Upper lobe of left lung (tissue), 4 donors: ENCODE results near the gene CAND2.

Experiments
- EP300 ChIP-seq, 4 donors: sonication (generic); formaldehyde crosslinking; IDR thresholded peaks; one replicate each; pipeline ENCODE4 v1.5.1; 2017; ENCODE audit warnings: antibody characterized with exemption in 4 of 4, control low read depth in 2 of 4
- POLR2A ChIP-seq, 4 donors: fragments of 450-650 bp; IDR thresholded peaks; one replicate each; pipeline ENCODE4 v1.5.1; 2016 to 2017; ENCODE audit warnings: antibody characterized with exemption in 4 of 4, mild to moderate bottlenecking in 2 of 4
- POLR2AphosphoS5 ChIP-seq, 2 donors: sonication (generic); formaldehyde crosslinking; IDR thresholded peaks; one replicate each; pipeline ENCODE4 v1.5.1; 2017; ENCODE audit warnings: antibody characterized with exemption in 2 of 2
- TF ChIP-seq, protein P1 (sequence below), 6 experiments: fragments of 450-650 bp in 4 of 6; fragments of 200-600 bp in 2 of 6; sonication (generic) in 2 of 6; IDR thresholded peaks; one replicate each; pipeline ENCODE4 v1.5.1; 2016 to 2019; ENCODE audit warnings: antibody characterized with exemption in 6 of 6

DNA sequence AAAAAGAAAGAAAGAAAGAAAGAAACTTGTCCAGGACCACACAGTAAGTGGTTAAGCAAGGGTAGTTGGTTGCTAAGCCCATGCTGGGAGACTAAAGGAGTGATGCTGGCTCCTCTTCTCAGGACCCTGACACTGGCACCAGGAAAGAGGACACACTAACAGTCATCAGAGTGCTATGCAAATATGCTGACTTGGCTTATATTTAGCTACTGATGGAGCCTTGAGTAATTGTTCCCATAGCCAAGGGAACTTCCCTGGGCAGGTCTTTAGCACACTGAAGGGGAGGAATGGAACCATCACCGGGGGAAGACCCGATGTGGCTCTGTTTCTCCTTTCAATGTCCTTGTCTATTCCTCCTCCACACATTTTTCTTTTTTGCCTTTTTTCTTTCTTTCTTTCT, 43.7 kb upstream of the CAND2 start:
- TF ChIP-seq, protein P1, sequence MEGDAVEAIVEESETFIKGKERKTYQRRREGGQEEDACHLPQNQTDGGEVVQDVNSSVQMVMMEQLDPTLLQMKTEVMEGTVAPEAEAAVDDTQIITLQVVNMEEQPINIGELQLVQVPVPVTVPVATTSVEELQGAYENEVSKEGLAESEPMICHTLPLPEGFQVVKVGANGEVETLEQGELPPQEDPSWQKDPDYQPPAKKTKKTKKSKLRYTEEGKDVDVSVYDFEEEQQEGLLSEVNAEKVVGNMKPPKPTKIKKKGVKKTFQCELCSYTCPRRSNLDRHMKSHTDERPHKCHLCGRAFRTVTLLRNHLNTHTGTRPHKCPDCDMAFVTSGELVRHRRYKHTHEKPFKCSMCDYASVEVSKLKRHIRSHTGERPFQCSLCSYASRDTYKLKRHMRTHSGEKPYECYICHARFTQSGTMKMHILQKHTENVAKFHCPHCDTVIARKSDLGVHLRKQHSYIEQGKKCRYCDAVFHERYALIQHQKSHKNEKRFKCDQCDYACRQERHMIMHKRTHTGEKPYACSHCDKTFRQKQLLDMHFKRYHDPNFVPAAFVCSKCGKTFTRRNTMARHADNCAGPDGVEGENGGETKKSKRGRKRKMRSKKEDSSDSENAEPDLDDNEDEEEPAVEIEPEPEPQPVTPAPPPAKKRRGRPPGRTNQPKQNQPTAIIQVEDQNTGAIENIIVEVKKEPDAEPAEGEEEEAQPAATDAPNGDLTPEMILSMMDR (IDR thresholded peaks at IDR 0.05) = no peak
- TF ChIP-seq EP300 (IDR thresholded peaks at IDR 0.05) = no peak
- TF ChIP-seq POLR2A (IDR thresholded peaks at IDR 0.05) = no peak
- no peak for TF ChIP-seq POLR2AphosphoS5 (IDR thresholded peaks at IDR 0.05)
